ENCODE results near the gene SH2D2A. TPM values are rescaled to one million over a fixed set of nuclear protein-coding genes. Genes with fewer than 3 reads are reported as not detected.
A peak's percentile ranks its signal among the peaks of the same experiment; 100 is the strongest.

The SH2D2A gene
- total RNA-seq, 4 donors from 2014 or later = 0.78 to 7.2 (median 2.9) TPM; not detected in 1

DNA sequence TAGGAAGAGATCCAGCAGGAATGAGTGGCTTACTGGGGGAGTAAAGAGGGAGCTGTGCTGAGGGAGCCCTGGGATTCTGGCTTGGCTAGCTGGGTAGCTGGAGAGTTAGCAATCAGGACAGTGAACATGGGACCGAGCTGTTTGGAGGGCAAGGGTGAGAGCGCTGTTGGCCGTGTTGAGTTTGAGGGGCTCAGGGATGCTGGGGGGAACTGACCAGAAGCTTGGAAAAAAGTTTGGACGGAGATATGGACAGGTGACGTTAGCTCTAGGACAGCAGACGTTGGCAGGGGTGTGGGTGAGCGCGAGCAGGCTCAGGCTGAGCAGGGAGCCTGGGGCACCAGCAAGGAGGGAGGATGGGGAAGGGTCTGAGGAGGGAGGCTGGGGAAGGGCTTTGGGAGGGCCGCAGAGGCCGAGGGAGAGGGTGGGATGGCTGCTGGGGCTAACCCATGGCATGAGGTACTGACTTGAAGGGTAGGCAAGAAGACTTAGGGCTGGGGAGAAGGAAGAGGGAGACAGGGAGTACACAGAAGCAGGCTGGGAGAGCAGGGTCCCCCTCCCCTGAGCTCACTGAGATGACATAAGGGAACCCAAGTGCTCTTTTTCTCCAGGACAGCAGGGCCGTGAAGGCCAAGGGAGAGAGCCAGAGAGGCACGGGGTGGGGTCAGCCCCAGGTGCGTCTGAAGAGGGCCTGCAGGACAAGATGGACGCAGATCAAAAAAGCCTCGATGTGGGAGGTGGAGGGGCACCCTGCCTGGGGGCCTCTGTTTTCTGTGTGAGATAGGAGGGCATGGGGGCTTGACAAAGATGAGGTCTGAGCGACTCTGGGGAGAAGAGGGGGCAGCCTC is 8.2 kb downstream of the SH2D2A start:
- Histone ChIP-seq H3K27ac (no peak overlapping the region), H3K4me3 (no peak overlapping the region), H3K9me3 (no peaks in the 10 kb centered on the region), H3K4me1 (peaks cover 0 to 31% (median 4%) of the 10 kb centered on the region in 4 donors), H3K36me3 (no peaks in the 10 kb centered on the region), H3K27me3 (no peaks in the 10 kb centered on the region)
- DNase-seq (ENCODE audit: low spot score in 2 of 2) = no peak
- TF ChIP-seq, protein P1, sequence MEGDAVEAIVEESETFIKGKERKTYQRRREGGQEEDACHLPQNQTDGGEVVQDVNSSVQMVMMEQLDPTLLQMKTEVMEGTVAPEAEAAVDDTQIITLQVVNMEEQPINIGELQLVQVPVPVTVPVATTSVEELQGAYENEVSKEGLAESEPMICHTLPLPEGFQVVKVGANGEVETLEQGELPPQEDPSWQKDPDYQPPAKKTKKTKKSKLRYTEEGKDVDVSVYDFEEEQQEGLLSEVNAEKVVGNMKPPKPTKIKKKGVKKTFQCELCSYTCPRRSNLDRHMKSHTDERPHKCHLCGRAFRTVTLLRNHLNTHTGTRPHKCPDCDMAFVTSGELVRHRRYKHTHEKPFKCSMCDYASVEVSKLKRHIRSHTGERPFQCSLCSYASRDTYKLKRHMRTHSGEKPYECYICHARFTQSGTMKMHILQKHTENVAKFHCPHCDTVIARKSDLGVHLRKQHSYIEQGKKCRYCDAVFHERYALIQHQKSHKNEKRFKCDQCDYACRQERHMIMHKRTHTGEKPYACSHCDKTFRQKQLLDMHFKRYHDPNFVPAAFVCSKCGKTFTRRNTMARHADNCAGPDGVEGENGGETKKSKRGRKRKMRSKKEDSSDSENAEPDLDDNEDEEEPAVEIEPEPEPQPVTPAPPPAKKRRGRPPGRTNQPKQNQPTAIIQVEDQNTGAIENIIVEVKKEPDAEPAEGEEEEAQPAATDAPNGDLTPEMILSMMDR (IDR thresholded peaks at IDR 0.05) = no peak
- TF ChIP-seq EP300 (IDR thresholded peaks at IDR 0.05) (no peak), POLR2A (IDR thresholded peaks at IDR 0.05) (no peak)
- 83 to 89% methylated on average over 16 of the region's 16 CpGs for WGBS, 2 donors

DNA sequence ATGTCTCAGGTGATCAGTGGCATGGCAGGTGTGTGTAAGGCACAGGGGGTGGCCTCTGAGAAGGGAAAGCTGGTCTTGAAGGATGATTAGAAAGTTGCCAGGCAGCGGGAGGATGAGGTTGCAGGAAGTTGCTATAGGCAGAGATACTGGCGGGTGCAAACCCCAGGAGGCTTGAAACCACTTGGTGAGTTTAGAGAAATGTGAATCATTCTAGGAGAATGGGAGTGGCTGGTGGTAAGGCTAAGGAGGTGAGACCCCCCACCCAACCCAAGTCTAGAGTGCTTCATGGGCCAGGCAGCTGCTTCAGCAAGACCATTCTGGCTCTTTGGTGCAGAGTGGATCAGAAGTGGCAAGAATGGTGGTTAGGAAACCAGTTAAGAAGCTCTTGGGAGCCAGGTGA is 9.0 kb downstream of the SH2D2A start:
- DNase-seq (ENCODE audit: low spot score in 2 of 2) = no peak
- H3K4me3 ChIP-seq = no peak overlapping the region
- no peaks in the 10 kb centered on the region for H3K36me3 ChIP-seq
- H3K27ac ChIP-seq = no peak overlapping the region
- H3K27me3 ChIP-seq = no peaks in the 10 kb centered on the region
- peaks cover 0 to 28% (median 1%) of the 10 kb centered on the region in 4 donors for H3K4me1 ChIP-seq
- TF ChIP-seq, protein P1 (IDR thresholded peaks at IDR 0.05) = no peak
- TF ChIP-seq EP300 (IDR thresholded peaks at IDR 0.05) (no peak), POLR2A (IDR thresholded peaks at IDR 0.05) (no peak)
- H3K9me3 ChIP-seq = no peaks in the 10 kb centered on the region
- WGBS, 2 donors = 92 to 98% methylated on average over 2 of the region's 2 CpGs

DNA sequence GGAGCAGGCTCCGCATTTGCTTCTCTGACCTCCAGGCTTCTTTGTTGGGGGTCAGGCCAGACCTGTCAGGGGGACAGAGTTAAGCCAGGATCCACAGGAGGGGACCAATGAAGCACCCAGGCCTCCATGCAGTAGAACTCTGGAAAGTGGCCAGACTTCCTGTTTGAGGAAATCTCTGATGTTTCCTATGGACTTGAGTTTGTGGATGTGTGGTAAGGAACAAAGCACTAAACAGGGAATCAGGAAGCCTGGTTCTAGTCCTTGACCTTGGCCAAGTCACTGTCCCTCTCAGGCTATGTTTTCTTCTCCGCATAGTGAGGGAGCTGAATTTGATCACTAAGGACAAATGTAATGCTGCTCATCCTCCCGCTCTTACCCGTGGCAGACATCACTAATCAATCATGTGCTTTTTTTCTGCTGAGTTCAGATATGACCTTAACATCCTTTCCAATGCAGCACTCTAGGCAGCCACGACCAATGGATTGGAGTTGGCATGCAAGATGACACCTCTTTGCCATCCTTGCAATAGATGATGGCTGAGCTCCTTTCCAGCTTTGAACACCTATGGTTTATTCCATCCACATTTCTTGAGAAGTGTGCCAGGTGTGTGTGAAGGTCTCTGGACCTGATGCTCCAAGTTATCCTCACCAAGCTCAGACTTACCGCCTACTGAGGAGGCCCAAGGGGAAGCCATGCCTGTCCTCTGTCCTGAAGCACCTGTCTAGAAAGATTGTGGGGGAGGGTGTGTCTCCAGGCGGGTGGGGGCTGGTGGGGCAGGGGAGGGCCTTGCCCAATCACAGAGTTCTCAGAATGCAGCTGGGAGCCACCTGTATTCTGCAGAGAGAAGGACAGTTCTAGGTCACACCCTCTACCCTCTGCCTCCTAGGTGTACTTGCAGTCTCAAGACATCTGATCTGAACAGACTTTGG is 9.9 kb downstream of the SH2D2A start:
- WGBS, 2 donors = 79 to 82% methylated on average over 7 of the region's 7 CpGs
- H3K27ac ChIP-seq = no peak overlapping the region
- TF ChIP-seq POLR2A (IDR thresholded peaks at IDR 0.05) (no peak), EP300 (IDR thresholded peaks at IDR 0.05) (no peak)
- H3K36me3 ChIP-seq = peaks cover 0 to 3% (median 0%) of the 10 kb centered on the region in 3 donors
- no peak for DNase-seq (ENCODE audit: low spot score in 2 of 2)
- no peaks in the 10 kb centered on the region for H3K9me3 ChIP-seq
- H3K27me3 ChIP-seq = no peaks in the 10 kb centered on the region
- no peak overlapping the region for H3K4me3 ChIP-seq
- H3K4me1 ChIP-seq = peaks cover 0 to 31% (median 1%) of the 10 kb centered on the region in 4 donors

DNA sequence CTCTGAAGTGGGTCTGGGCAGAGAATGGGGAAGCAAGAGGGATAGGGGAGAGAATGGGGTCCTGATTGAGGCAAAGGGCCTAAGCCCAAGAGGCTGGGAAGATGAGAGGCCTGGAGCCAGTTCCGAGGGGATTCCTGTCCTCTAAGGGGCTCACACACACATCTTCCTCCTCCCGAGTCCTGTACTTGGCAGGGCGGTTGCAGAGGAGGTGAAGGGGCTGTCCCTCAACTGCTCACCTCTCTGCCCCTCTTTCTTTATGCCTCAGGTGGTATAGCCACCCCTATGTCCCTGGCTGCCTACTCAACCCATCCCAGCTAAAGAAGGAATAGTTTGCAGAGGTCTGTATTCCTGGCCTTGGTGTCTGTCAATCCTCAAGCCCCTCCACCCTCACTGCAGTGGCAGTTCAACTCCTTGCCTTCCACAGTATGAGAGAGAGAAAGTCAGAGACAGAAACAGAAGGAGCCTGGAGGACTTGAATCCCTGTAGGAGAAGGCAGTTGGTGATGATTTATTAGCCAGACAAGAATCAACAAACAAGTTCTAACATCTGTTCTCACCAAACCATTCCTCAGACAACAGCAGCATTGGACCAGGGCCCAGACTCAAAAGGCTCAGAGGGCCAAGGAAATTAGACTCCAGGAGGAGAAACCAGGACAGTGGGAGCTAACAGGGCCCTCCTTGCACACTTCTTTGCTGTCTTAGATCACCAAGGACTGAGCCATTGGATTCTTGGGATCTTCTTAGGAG is 10.7 kb downstream of the SH2D2A start:
- Histone ChIP-seq H3K27me3 (no peaks in the 10 kb centered on the region), H3K4me1 (peaks cover 0 to 40% (median 1%) of the 10 kb centered on the region in 4 donors), H3K9me3 (no peaks in the 10 kb centered on the region), H3K4me3 (no peak overlapping the region), H3K36me3 (peaks cover 0 to 12% (median 0%) of the 10 kb centered on the region in 3 donors), H3K27ac (no peak overlapping the region)
- 87 to 88% methylated on average over 3 of the region's 3 CpGs for WGBS, 2 donors
- TF ChIP-seq, protein P1 (IDR thresholded peaks at IDR 0.05) = no peak
- TF ChIP-seq EP300 (IDR thresholded peaks at IDR 0.05) (peak in 1 of 2 donors; percentile 35), POLR2A (IDR thresholded peaks at IDR 0.05) (no peak)
- DNase-seq (ENCODE audit: low spot score in 2 of 2) = peak; percentile 51 to 76

Measured in tibial nerve (tissue), 4 donors.